Thyroid gland (tissue), 4 donors: ENCODE data around the gene METTL25B. TPM values are rescaled to one million over a fixed set of nuclear protein-coding genes. Genes with fewer than 3 reads are reported as not detected.

Experiments
- DNase-seq, 2 donors: peaks; one replicate each; pipeline ENCODE4 v3.0.0-alpha.2; 2019
- H3K27ac ChIP-seq, 3 donors: fragments of 200-600 bp; sonication (generic); 1 replicate in 2 of 3; 2 replicates in 1 of 3; pipeline ENCODE4 v1.5.1; 2016 to 2019; ENCODE audit warnings: mild to moderate bottlenecking in 1 of 3, moderate library complexity in 1 of 3
- H3K27me3 ChIP-seq: fragments of 200-600 bp; sonication (generic); one replicate; pipeline ENCODE4 v1.5.1; 2019
- H3K36me3 ChIP-seq, 2 donors: fragments of 200-600 bp; sonication (generic); one replicate each; pipeline ENCODE4 v1.5.1; 2016 to 2019
- H3K4me1 ChIP-seq, 2 donors: fragments of 200-600 bp; sonication (generic); one replicate each; pipeline ENCODE4 v1.5.1; 2017 to 2019
- H3K4me3 ChIP-seq, 3 donors: fragments of 200-600 bp; sonication (generic); replicated peaks in 1 of 3; 1 replicate in 2 of 3; 2 replicates in 1 of 3; pipeline ENCODE4 v1.5.1; 2016; ENCODE audit warnings: mild to moderate bottlenecking in 1 of 3
- H3K9me3 ChIP-seq: fragments of 200-600 bp; sonication (generic); one replicate; pipeline ENCODE4 v1.5.1; 2017
- POLR2A ChIP-seq, 2 donors: fragments of 450-650 bp; IDR thresholded peaks; one replicate each; pipeline ENCODE4 v1.6.1; 2017; ENCODE audit warnings: antibody characterized with exemption in 2 of 2, mild to moderate bottlenecking in 2 of 2, moderate library complexity in 1 of 2
- WGBS, 2 donors: methylation state at CpG; one replicate each; pipeline ENCODE4 v1.1.5; 2017; 5-methylcytosine and 5-hydroxymethylcytosine counted together
- intact Hi-C: fragments of 100-400 bp; cut with DNase I; formaldehyde crosslinking; loops from one replicate; pipeline ENCODE4 v1.15.1; 2023
- total RNA-seq, 4 donors: library from RNA; depleted of rRNA; stranded (reverse); fragments of >200 nt; gene quantifications; one replicate each; pipeline ENCODE4 v1.2.3, GENCODE V29; 2016
- TF ChIP-seq, protein P1 (sequence below), 6 experiments: fragments of 200-600 bp in 3 of 6; fragments of 450-650 bp in 3 of 6; sonication (generic) in 3 of 6; IDR thresholded peaks; one replicate each; pipeline ENCODE4 v1.5.1; 2016 to 2019; ENCODE audit warnings: antibody characterized with exemption in 6 of 6, mild to moderate bottlenecking in 2 of 6, inconsistent platforms in 1 of 6, moderate library complexity in 1 of 6

Gene METTL25B
- total RNA-seq, 4 donors from 2014 or later = 15.5 to 33.4 (median 25.3) TPM

DNA sequence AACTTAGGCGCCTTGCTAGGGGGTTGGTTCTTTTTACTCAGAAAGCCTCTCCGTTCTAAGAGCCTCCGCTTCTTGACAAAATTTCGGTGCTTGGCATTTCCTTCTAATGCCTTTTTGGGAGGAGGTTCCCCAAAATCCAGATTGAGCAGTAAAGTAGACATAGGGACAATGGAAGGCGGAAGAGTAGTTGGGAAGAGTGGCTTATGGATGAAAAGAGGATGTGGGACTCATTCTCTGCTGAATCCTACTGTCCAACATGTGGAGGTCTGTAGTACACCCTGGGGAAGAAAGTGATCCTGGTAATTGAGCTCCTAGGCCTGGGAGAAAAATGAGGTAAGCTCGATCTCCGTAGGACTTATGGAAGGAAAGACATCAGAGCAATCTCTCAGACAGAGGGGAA, 777 bp upstream of the METTL25B start:
- intact Hi-C loops = no loop called here
- TF ChIP-seq POLR2A (IDR thresholded peaks at IDR 0.05) = no peak
- TF ChIP-seq, protein P1, sequence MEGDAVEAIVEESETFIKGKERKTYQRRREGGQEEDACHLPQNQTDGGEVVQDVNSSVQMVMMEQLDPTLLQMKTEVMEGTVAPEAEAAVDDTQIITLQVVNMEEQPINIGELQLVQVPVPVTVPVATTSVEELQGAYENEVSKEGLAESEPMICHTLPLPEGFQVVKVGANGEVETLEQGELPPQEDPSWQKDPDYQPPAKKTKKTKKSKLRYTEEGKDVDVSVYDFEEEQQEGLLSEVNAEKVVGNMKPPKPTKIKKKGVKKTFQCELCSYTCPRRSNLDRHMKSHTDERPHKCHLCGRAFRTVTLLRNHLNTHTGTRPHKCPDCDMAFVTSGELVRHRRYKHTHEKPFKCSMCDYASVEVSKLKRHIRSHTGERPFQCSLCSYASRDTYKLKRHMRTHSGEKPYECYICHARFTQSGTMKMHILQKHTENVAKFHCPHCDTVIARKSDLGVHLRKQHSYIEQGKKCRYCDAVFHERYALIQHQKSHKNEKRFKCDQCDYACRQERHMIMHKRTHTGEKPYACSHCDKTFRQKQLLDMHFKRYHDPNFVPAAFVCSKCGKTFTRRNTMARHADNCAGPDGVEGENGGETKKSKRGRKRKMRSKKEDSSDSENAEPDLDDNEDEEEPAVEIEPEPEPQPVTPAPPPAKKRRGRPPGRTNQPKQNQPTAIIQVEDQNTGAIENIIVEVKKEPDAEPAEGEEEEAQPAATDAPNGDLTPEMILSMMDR (IDR thresholded peaks at IDR 0.05) = no peak
- 57 to 63% methylated on average over 7 of the region's 7 CpGs for whole genome bisulfite sequencing, 2 donors
- Histone ChIP-seq H3K4me1 (peaks cover 32 to 37% of the 10 kb centered on the region in 2 donors), H3K36me3 (peaks cover 19 to 21% of the 10 kb centered on the region in 2 donors), H3K27me3 (no peaks in the 10 kb centered on the region), H3K27ac (peak overlapping the region in 1 of 3 donors; percentile 95), H3K9me3 (no peaks in the 10 kb centered on the region), H3K4me3 (peak overlapping the region; percentile 66 to 94 (median 83))
- DNase-seq = no peak

DNA sequence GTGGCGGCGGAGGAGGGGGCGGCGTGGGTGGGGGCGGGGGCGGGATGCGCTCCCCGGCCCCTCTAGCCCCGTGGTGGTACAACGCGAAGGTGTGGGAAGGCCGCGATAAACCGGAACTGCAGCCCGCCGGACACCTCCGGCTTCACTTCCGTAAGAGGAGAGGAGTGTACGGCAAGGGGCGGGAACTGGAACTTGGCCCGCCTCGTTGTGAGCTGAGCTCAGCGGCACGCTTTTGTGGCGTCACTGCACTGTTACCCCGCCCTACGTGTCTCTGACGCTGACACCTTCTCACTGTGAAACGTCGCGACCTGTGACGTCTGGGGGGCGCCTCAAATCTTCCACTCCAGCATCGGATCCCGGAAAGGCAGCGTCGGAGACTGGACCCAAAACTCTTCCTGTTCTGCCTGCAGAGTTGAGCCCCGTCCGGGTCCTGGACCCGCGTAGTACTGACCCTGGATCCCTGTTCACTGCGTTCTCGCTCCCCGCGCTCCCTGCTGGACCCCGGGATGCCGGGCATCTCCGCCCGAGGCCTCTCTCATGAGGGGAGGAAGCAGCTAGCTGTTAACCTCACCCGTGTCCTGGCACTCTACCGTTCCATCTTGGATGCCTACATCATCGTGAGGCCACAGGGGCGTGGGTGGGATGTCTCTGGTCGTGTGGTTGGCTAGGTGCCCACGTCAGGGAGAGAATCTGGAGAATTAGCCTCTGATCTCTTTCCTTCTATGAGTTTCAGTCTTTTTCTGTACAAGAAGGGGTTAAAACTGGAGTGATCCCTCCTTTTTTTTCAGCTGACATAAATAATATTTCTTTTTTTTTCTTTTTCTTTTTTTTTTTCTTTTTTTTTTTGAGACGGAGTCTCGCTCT, 562 bp downstream of the METTL25B start, which contains the start of gene ISG20L2:
Gene ISG20L2, minus strand, starts transcription at position 168 of the 864 bp plus-strand sequence. CDS start 1,114 bp downstream, outside the sequence.
- Histone ChIP-seq H3K36me3 (peaks cover 7 to 8% of the 10 kb centered on the region in 2 donors), H3K27me3 (no peaks in the 10 kb centered on the region), H3K27ac (peak within 1 kb of the TSS; percentile 95 to 97 (median 96)), H3K9me3 (no peaks in the 10 kb centered on the region), H3K4me3 (peak within 1 kb of the TSS; percentile 66 to 94 (median 83)), H3K4me1 (peaks cover 32 to 37% of the 10 kb centered on the region in 2 donors)
- peak in 1 of 2 donors; percentile 60 for TF ChIP-seq POLR2A (IDR thresholded peaks at IDR 0.05)
- TF ChIP-seq, protein P1 (IDR thresholded peaks at IDR 0.05) = no peak
- peak; percentile 96 to 98 for DNase-seq
- WGBS, 2 donors = 3% methylated on average over 24 to 40 of the region's 57 CpGs
- intact Hi-C loops = no loop called here

DNA sequence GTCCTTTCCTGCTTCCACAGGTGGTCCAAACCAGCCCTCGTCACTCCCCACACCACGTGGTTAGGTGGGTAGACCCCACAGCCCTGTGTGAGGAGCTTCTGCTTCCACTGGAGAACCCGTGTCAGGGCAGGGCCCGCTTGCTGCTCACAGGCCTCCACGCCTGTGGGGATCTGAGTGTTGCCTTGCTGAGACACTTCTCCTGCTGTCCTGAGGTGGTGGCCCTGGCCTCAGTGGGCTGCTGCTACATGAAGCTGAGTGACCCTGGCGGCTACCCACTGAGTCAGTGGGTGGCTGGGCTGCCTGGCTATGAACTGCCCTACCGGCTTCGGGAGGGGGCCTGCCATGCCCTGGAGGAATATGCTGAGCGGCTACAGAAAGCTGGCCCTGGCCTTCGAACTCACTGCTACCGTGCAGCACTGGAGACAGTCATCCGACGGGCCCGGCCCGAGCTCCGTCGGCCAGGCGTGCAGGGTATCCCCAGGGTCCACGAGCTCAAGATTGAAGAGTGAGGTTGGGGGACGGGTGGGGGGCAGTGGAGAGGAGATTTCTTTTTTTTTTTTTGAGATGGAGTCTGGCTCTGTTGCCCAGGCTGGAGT, 5.8 kb downstream of the METTL25B start:
- TF ChIP-seq, protein P1 (IDR thresholded peaks at IDR 0.05) = no peak
- no peak for TF ChIP-seq POLR2A (IDR thresholded peaks at IDR 0.05)
- H3K36me3 ChIP-seq = peaks cover 0 to 14% of the 10 kb centered on the region in 2 donors
- no peaks in the 10 kb centered on the region for H3K9me3 ChIP-seq
- no peaks in the 10 kb centered on the region for H3K27me3 ChIP-seq
- DNase-seq = no peak
- H3K27ac ChIP-seq = no peak overlapping the region
- intact Hi-C loops = no loop called here
- H3K4me1 ChIP-seq = peaks cover 0 to 7% of the 10 kb centered on the region in 2 donors
- no peak overlapping the region for H3K4me3 ChIP-seq
- 90 to 96% methylated on average over 15 to 18 of the region's 20 CpGs for WGBS, 2 donors

DNA sequence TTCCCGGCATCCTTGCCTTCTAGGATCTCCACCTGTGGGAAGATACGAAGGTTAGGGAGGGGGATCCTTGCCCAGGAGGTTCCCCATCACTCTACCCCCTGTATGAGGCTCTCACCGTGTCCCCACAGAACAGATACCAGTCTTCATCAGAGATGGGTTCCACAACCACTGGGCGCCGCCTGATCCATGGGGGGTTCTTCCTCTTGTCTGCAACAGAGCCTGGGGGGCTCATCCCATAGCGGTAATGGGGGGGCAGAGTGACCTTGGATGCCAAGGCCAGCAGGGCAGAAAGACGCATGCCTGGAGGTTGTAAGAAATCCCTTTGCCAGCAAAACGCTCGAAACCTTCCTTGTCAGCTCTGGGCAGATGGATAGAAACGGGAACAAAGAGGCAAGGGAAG, 10.1 kb downstream of the METTL25B start:
- Histone ChIP-seq H3K36me3 (peaks cover 11 to 18% of the 10 kb centered on the region in 2 donors), H3K4me3 (no peak overlapping the region), H3K4me1 (peaks cover 12 to 14% of the 10 kb centered on the region in 2 donors), H3K27me3 (no peaks in the 10 kb centered on the region), H3K27ac (no peak overlapping the region), H3K9me3 (no peaks in the 10 kb centered on the region)
- intact Hi-C loops = no loop called here
- no peak for DNase-seq
- TF ChIP-seq POLR2A (IDR thresholded peaks at IDR 0.05) = no peak
- TF ChIP-seq, protein P1 (IDR thresholded peaks at IDR 0.05) = no peak
- 76 to 94% methylated on average over 7 to 10 of the region's 10 CpGs for WGBS, 2 donors
